Keratinocyte (primary cell): ENCODE results near the gene INTS1.

Experiments used
- EZH2 ChIP-seq: IDR thresholded peaks from one replicate; pipeline ENCODE4 v1.6.1; 2012; ENCODE audit warnings: inconsistent platforms, mild to moderate bottlenecking, low read length, moderate library complexity
- TF ChIP-seq, protein P1 (sequence below), 3 experiments: IDR thresholded peaks in 1 of 3; conservative IDR thresholded peaks in 1 of 3; optimal IDR thresholded peaks in 1 of 3; 2 replicates in 2 of 3; 3 replicates in 1 of 3; pipeline versions ENCODE3 to v1.5.1; 2011; ENCODE audit warnings: low read length in 3 of 3, mild to moderate bottlenecking in 3 of 3, moderate library complexity in 2 of 3, control low read depth in 1 of 3, inconsistent platforms in 1 of 3; ENCODE audit not compliant: insufficient read depth in 2 of 3; ENCODE audit errors: extremely low read depth in 1 of 3

- TF ChIP-seq, protein P1, sequence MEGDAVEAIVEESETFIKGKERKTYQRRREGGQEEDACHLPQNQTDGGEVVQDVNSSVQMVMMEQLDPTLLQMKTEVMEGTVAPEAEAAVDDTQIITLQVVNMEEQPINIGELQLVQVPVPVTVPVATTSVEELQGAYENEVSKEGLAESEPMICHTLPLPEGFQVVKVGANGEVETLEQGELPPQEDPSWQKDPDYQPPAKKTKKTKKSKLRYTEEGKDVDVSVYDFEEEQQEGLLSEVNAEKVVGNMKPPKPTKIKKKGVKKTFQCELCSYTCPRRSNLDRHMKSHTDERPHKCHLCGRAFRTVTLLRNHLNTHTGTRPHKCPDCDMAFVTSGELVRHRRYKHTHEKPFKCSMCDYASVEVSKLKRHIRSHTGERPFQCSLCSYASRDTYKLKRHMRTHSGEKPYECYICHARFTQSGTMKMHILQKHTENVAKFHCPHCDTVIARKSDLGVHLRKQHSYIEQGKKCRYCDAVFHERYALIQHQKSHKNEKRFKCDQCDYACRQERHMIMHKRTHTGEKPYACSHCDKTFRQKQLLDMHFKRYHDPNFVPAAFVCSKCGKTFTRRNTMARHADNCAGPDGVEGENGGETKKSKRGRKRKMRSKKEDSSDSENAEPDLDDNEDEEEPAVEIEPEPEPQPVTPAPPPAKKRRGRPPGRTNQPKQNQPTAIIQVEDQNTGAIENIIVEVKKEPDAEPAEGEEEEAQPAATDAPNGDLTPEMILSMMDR (optimal IDR thresholded peaks at IDR 0.05 in 1 of 3, IDR thresholded peaks at IDR 0.05 in 1 of 3, conservative IDR thresholded peaks at IDR 0.05 in 1 of 3; ENCODE audit: extremely low read depth in 1 of 3, insufficient read depth in 2 of 3, low read length in 3 of 3): no peak
- TF ChIP-seq EZH2: no peak
Observed at GRCh38 chr7:1447112-1447511, 57.1 kb downstream of the INTS1 start.
